Left lung (tissue), 10 donors: ENCODE results near the gene PNMT. TPM values are rescaled to one million over a fixed set of nuclear protein-coding genes. Genes with fewer than 3 reads are reported as not detected.
A peak's percentile ranks its signal among the peaks of the same experiment; 100 is the strongest.

Experiments used
- ATAC-seq: fragments of 200-7000 bp; cut with Tn5 transposase; one replicate; pipeline ENCODE4 v1.9.1; 2020; ENCODE audit warnings: moderate library complexity
- DNase-seq, 4 donors: peaks; one replicate each; pipeline ENCODE4 v3.0.0-alpha.2; 2013 to 2020
- H3K27ac ChIP-seq, 2 donors: fragments of 200-600 bp; sonication (generic) in 1 of 2; one replicate each; pipeline versions ENCODE4 v1.5.0 to v1.8.0; 2020 to 2021
- H3K27me3 ChIP-seq, 2 donors: fragments of 200-600 bp; sonication (generic) in 1 of 2; one replicate each; pipeline versions ENCODE4 v1.5.0 to v1.8.0; 2020 to 2021
- H3K36me3 ChIP-seq, 2 donors: fragments of 200-600 bp; sonication (generic) in 1 of 2; one replicate each; pipeline versions ENCODE4 v1.5.0 to v1.8.0; 2020 to 2021
- H3K4me1 ChIP-seq, 2 donors: fragments of 200-600 bp; one replicate each; pipeline ENCODE4 v1.8.0; 2021
- H3K4me3 ChIP-seq, 2 donors: fragments of 200-600 bp; sonication (generic) in 1 of 2; one replicate each; pipeline versions ENCODE4 v1.5.0 to v1.8.0; 2020 to 2021; ENCODE audit warnings: mild to moderate bottlenecking in 1 of 2
- H3K9me3 ChIP-seq, 2 donors: fragments of 200-600 bp; sonication (generic) in 1 of 2; one replicate each; pipeline versions ENCODE4 v1.5.0 to v1.8.0; 2020 to 2021
- intact Hi-C, 2 donors: fragments of 100-400 bp; cut with DNase I; formaldehyde crosslinking; loops; one replicate each; pipeline versions ENCODE4 v1.11.2 to v1.14.2; 2022
- polyA plus RNA-seq, 6 donors: library from polyadenylated mRNA; unstranded; fragments of 120-200 nt; gene quantifications; one replicate each; pipeline ENCODE4 v1.2.1, GENCODE V29; 2013; ENCODE audit not compliant: insufficient read length in 6 of 6
- total RNA-seq, 2 donors: library from RNA; stranded (reverse); fragmentation: NEBNext Ultra II Directional; extraction: Animal tissue kit (Norgen Biotek cat#: 25700); gene quantifications; one replicate each; pipeline ENCODE4 v1.2.1, GENCODE V29; 2021
- TF ChIP-seq, protein P1 (sequence below), 2 donors: fragments of 200-600 bp; sonication (generic) in 1 of 2; IDR thresholded peaks; one replicate each; pipeline versions ENCODE4 v1.5.0 to v1.8.0; 2021; ENCODE audit warnings: antibody characterized with exemption in 2 of 2
- donor health status: DM: no; HTN: yes; CAD: no.
- donor health status: DM: no; HTN: no; CAD: no.

PNMT gene
- total and polyA plus RNA-seq, 8 donors = 0.38 to 2.4 (median 1.7) TPM

DNA sequence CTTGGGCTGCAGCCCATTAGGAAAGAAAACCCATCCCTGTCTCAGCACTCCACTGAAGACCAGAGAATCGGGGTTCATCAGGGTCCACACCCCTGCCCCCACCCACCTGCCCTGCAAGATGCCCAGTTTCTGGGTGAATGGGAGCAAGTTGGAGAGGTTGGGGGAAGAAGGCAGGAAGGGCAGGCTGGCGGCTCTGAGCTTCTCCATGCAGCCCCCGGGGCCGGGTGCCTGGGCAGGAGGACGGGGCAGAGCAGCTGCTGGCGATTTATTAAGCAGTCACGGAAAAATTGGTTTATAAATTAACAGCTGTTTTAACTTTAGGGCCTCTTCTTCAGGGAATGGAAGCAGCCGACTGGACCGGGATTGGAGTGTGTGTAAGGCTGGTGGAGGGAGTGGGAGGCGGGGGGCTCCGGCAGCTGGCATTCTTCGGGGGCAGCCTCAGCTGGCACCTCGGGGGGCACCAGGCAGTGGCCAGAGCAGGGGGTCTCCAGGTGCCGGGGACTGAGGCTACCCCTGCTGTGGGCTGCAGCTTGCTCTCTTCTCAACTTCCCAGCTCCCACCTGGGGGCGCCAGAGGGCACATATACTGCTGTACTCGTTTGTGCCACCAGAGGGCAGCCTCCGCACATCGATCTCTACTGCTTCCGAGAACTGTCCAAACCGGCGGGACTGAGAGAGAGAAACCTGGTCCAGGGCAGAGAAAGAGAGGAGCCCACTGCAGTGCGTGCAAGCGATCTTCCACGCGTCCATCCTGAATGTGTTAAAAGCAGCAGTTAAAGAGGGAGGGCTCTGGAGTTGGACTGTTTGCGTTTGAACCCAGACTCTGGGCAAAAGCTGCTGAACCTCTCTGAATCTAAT is 46.5 kb upstream of the PNMT start:
- intact Hi-C loops = loop anchor here in 1 of 2 donors (5.0 kb wide), 1 partner anchor 74 kb away; no protein-coding TSS in a partner anchor
- Histone ChIP-seq H3K4me3 (no peak overlapping the region), H3K36me3 (no peaks in the 10 kb centered on the region), H3K27ac (peak overlapping the region in 1 of 2 donors; percentile 8), H3K9me3 (no peaks in the 10 kb centered on the region), H3K4me1 (peaks cover 0 to 35% of the 10 kb centered on the region in 2 donors), H3K27me3 (peaks cover 5 to 62% of the 10 kb centered on the region in 2 donors)
- peak; percentile 88 for ATAC-seq
- DNase-seq = peak; percentile 83 to 96 (median 88)
- TF ChIP-seq, protein P1, sequence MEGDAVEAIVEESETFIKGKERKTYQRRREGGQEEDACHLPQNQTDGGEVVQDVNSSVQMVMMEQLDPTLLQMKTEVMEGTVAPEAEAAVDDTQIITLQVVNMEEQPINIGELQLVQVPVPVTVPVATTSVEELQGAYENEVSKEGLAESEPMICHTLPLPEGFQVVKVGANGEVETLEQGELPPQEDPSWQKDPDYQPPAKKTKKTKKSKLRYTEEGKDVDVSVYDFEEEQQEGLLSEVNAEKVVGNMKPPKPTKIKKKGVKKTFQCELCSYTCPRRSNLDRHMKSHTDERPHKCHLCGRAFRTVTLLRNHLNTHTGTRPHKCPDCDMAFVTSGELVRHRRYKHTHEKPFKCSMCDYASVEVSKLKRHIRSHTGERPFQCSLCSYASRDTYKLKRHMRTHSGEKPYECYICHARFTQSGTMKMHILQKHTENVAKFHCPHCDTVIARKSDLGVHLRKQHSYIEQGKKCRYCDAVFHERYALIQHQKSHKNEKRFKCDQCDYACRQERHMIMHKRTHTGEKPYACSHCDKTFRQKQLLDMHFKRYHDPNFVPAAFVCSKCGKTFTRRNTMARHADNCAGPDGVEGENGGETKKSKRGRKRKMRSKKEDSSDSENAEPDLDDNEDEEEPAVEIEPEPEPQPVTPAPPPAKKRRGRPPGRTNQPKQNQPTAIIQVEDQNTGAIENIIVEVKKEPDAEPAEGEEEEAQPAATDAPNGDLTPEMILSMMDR (IDR thresholded peaks at IDR 0.05) = peak; percentile 99 to 100

DNA sequence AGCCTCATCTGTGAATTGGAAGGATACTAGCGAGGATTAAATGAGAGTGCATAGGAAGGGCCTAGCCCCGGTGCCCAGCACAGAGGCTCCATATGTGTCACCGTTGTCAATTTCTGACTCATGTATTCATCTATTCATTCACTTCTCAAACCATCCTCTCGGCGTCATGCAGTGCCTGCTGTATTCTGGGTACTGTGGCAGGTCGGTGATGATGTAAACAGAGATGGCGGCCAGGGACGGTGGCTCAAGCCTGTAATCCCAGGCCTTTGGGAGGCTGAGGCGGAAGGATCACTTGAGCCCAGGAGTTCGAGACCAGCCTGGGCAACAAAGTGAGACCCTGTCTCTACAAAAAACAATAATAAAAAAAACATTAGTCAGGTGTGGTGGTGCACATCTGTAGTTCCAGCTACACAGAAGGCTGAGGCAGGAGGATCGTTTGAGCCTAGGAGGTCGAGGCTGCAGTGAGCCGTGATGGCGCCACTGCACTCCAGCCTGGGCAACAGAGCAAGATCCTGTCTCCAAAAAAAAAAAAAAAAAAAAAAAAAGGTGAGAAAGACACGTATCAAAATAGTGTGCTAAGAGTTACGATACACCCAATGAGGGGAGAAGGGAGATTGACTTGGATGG is 45.8 kb upstream of the PNMT start:
- intact Hi-C loops = loop anchor here in 1 of 2 donors (5.0 kb wide), 1 partner anchor 75 kb away; no protein-coding TSS in a partner anchor
- Histone ChIP-seq H3K9me3 (no peaks in the 10 kb centered on the region), H3K4me1 (peaks cover 6 to 37% of the 10 kb centered on the region in 2 donors), H3K27me3 (peaks cover 12 to 62% of the 10 kb centered on the region in 2 donors), H3K4me3 (no peak overlapping the region), H3K27ac (peak overlapping the region in 1 of 2 donors; percentile 8), H3K36me3 (no peaks in the 10 kb centered on the region)
- ATAC-seq (no peak), DNase-seq (no peak)
- TF ChIP-seq, protein P1 (IDR thresholded peaks at IDR 0.05) = no peak

DNA sequence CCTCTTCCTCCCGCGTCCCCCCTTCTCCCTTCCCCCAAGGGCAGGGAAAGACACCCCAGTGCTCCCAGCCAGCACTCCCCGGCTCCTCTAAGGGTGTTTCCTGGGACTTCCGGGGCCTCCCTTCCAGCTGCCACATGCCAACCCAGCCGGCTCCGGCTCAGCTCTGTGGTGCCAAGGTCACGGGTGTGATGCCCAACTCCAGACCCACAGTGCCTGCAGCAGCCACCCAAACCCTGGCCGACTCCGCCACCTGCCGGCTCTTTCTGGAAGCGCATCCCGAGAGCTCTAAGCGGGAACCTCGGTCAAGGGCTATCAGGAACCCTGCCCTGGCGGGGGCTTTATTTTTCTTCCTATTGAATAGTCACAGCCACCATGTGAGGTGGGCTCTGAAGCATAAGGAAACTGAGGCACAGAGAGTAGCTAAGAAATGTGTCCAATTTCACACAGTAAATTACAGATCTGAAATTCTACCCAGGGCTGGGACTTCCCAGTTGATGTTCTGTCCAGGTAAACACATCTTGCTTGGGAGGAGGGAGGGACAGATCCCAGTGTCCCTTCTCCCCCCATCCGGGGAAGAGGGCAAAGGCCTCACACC is 44.8 kb upstream of the PNMT start:
- Histone ChIP-seq H3K4me1 (peaks cover 6 to 32% of the 10 kb centered on the region in 2 donors), H3K27ac (no peak overlapping the region), H3K9me3 (no peaks in the 10 kb centered on the region), H3K36me3 (no peaks in the 10 kb centered on the region), H3K4me3 (no peak overlapping the region), H3K27me3 (peaks cover 17 to 62% of the 10 kb centered on the region in 2 donors)
- TF ChIP-seq, protein P1 (IDR thresholded peaks at IDR 0.05) = peak; percentile 91 to 97
- DNase-seq = peak in 3 of 4 donors; percentile 78 to 97 (median 86)
- peak; percentile 74 for ATAC-seq
- intact Hi-C loops = loop anchor here in 1 of 2 donors (5.0 kb wide), 1 partner anchor 76 kb away; no protein-coding TSS in a partner anchor

DNA sequence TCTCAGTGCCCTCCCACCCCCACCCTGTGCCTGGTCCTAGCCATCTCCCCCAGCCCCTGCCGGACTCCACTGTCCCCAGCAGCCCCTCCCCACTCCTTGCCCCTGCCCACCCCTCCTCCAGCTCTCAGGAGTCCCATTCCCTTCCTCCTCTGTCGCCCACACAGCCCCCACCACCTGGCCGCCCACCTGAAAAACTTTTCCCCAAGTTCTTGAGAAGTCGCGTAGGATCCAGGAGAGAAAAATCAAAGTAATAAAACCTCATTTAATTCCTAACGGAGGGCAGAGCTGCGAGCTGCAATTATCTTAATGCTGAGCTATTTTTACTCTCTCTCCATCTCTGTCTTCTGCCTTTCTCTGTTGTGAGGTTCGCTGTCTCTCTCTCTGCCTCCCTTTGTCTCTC is 43.9 kb upstream of the PNMT start:
- Histone ChIP-seq H3K4me1 (peaks cover 6 to 34% of the 10 kb centered on the region in 2 donors), H3K27ac (no peak overlapping the region), H3K9me3 (no peaks in the 10 kb centered on the region), H3K4me3 (no peak overlapping the region), H3K36me3 (no peaks in the 10 kb centered on the region), H3K27me3 (peaks cover 17 to 62% of the 10 kb centered on the region in 2 donors)
- ATAC-seq = no peak
- DNase-seq = no peak
- intact Hi-C loops = loop anchor here in 1 of 2 donors (5.0 kb wide), 1 partner anchor 77 kb away; no protein-coding TSS in a partner anchor
- TF ChIP-seq, protein P1 (IDR thresholded peaks at IDR 0.05) = no peak
